NCI-H2196 (cell line): ENCODE measurements around the gene CA5A.

Experiments used
- DNase-seq: peaks from one replicate; lab custom pipeline; 2025; ENCODE audit not compliant: unreplicated experiment; lab: John Stamatoyannopoulos, UW

The CA5A gene

GRCh38 chr16:87964049-87964659 is 27.8 kb upstream of the CA5A start:
- no peak for DNase-seq

GRCh38 chr16:87963400-87963799 is 27.1 kb upstream of the CA5A start:
- DNase-seq, result no peak

- no peak for DNase-seq
Observed at GRCh38 chr16:87961623-87962022, 25.3 kb upstream of the CA5A start.

- no peak for DNase-seq
Observed at GRCh38 chr16:87960852-87961251, 24.5 kb upstream of the CA5A start.

- no peak for DNase-seq
Observed at GRCh38 chr16:87960296-87960695, 24.0 kb upstream of the CA5A start.

- DNase-seq, result no peak
Observed at GRCh38 chr16:87959391-87959990, 23.2 kb upstream of the CA5A start.

GRCh38 chr16:87958632-87959031 is 22.3 kb upstream of the CA5A start:
- DNase-seq, result no peak

- DNase-seq, result no peak
Observed at GRCh38 chr16:87957296-87958094, 21.2 kb upstream of the CA5A start.

- no peak for DNase-seq
Observed at GRCh38 chr16:87956365-87957231, 20.3 kb upstream of the CA5A start.

- no peak for DNase-seq
Observed at GRCh38 chr16:87956098-87956364, 19.7 kb upstream of the CA5A start.

- DNase-seq, result no peak
Observed at GRCh38 chr16:87955302-87956097, 19.2 kb upstream of the CA5A start.

- no peak for DNase-seq
Observed at GRCh38 chr16:87954826-87955225, 18.5 kb upstream of the CA5A start.

- no peak for DNase-seq
Observed at GRCh38 chr16:87954361-87954760, 18.0 kb upstream of the CA5A start.

- DNase-seq, result no peak
Observed at GRCh38 chr16:87953308-87954215, 17.2 kb upstream of the CA5A start.

GRCh38 chr16:87952751-87953150 is 16.4 kb upstream of the CA5A start:
- DNase-seq, result no peak

- DNase-seq, result no peak
Observed at GRCh38 chr16:87951552-87952538, 15.5 kb upstream of the CA5A start.

GRCh38 chr16:87950765-87951551 is 14.6 kb upstream of the CA5A start, which contains the start of gene BANP:
Gene BANP (plus strand): TSS chr16:87951434. CDS start chr16:87975116, 23,682 bp downstream.
- peak; percentile 87 for DNase-seq
